ENCODE results near the gene THSD4. TPM values are rescaled to one million over a fixed set of nuclear protein-coding genes. Genes with fewer than 3 reads are reported as not detected.

Gene THSD4
- polyA plus RNA-seq, 1 donor (not counting 4 experiments of a cell fraction or from before 2014, with no cell fraction given): 24.5 TPM

DNA sequence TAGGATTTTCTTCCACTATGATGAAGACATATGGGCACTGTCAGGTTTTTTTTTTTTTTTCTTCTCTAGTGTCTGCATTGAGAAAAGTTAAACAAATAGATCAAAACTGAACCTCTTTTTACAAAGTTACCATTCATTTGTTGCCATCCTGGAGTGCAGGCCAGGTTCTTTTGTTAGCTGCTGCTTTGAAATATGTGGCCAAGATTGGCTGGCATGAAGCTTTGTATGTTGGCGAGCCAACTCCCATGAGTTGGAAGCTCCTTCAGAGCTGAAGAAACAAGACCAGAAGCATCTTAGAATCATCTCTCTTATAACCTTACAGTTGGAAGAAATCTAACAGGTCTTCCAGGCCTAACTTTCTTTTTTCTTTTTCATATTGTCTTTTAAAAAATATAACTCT, 346.5 kb downstream of the THSD4 start:
- Histone ChIP-seq H3K9me3 (ENCODE audit: control insufficient read depth, low read depth, low read length) (no peaks in the 10 kb centered on the region), H3K4me2 (ENCODE audit: control insufficient read depth, extremely low read depth, insufficient read depth, low read depth, low read length) (no peak overlapping the region), H3K36me3 (ENCODE audit: control insufficient read depth in 2 of 2, extremely low read depth in 1 of 2, insufficient read depth in 2 of 2, low read length in 2 of 2) (peaks cover 1 to 4% of the 10 kb centered on the region in 2 experiments), H2AFZ (ENCODE audit: control insufficient read depth, low read length) (no peak overlapping the region), H3K27ac (ENCODE audit: control insufficient read depth, insufficient read depth, low read length) (no peak overlapping the region), H3K4me3 (ENCODE audit: control insufficient read depth in 2 of 3, extremely low read depth in 1 of 3, insufficient read depth in 2 of 3, low read depth in 1 of 3, low read length in 3 of 3) (no peak overlapping the region), H4K20me1 (ENCODE audit: control insufficient read depth, extremely low read depth, insufficient read depth, low read length) (no peaks in the 10 kb centered on the region), H3K4me1 (ENCODE audit: control insufficient read depth, extremely low read depth, insufficient read depth, low read length) (peaks cover 14% of the 10 kb centered on the region), H3K9me1 (ENCODE audit: control insufficient read depth, extremely low read depth, insufficient read depth, low read length) (peaks cover 2% of the 10 kb centered on the region), H3K9ac (ENCODE audit: control insufficient read depth, extremely low read depth, insufficient read depth, low read length) (no peak overlapping the region), H3K79me2 (ENCODE audit: control insufficient read depth, insufficient read depth, low read length) (no peaks in the 10 kb centered on the region), H3K27me3 (ENCODE audit: control insufficient read depth, extremely low read depth, insufficient read depth, low read length) (no peaks in the 10 kb centered on the region)
- DNase-seq (ENCODE audit: low read depth, low spot score): no peak
- dilution Hi-C loops (cut with MboI; ENCODE audit: extremely low pct_ligation_motif_present, low sequenced_read_pairs): no loop called here
- no peak for FAIRE-seq
- no peak for TF ChIP-seq EZH2 (IDR thresholded peaks at IDR 0.05; ENCODE audit: low read length)
- TF ChIP-seq, protein P1, sequence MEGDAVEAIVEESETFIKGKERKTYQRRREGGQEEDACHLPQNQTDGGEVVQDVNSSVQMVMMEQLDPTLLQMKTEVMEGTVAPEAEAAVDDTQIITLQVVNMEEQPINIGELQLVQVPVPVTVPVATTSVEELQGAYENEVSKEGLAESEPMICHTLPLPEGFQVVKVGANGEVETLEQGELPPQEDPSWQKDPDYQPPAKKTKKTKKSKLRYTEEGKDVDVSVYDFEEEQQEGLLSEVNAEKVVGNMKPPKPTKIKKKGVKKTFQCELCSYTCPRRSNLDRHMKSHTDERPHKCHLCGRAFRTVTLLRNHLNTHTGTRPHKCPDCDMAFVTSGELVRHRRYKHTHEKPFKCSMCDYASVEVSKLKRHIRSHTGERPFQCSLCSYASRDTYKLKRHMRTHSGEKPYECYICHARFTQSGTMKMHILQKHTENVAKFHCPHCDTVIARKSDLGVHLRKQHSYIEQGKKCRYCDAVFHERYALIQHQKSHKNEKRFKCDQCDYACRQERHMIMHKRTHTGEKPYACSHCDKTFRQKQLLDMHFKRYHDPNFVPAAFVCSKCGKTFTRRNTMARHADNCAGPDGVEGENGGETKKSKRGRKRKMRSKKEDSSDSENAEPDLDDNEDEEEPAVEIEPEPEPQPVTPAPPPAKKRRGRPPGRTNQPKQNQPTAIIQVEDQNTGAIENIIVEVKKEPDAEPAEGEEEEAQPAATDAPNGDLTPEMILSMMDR (optimal IDR thresholded peaks at IDR 0.05 in 1 of 3, IDR thresholded peaks at IDR 0.05 in 1 of 3, conservative IDR thresholded peaks at IDR 0.05 in 1 of 3; ENCODE audit: extremely low read depth in 1 of 3, insufficient read depth in 2 of 3, low read length in 3 of 3): no peak

DNA sequence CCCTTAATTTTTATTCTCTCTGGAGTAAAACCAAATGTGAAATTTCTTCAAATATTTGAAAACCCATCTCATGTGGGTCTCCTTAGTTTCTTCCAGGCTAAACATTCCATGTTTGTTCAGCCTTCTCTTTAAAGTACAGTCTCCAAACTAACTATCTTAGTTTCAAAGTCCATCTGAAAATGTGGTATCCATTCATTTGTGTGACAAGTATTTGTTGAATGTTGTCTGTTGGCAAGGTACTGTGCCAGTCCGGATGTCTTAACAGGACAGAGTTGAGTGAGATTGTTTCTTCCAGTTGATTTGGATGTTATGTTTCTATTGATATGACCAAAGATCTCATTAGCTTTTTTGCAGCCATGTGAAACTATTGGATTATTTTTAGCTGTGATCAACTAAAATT, 347.4 kb downstream of the THSD4 start:
- no peak for FAIRE-seq
- TF ChIP-seq EZH2 (IDR thresholded peaks at IDR 0.05; ENCODE audit: low read length): no peak
- TF ChIP-seq, protein P1 (optimal IDR thresholded peaks at IDR 0.05 in 1 of 3, IDR thresholded peaks at IDR 0.05 in 1 of 3, conservative IDR thresholded peaks at IDR 0.05 in 1 of 3; ENCODE audit: extremely low read depth in 1 of 3, insufficient read depth in 2 of 3, low read length in 3 of 3): no peak
- dilution Hi-C loops (cut with MboI; ENCODE audit: extremely low pct_ligation_motif_present, low sequenced_read_pairs): no loop called here

More for the DNA sequence above, 347.4 kb downstream of the THSD4 start:
- Histone ChIP-seq H3K9ac (ENCODE audit: control insufficient read depth, extremely low read depth, insufficient read depth, low read length) (no peak overlapping the region), H3K4me2 (ENCODE audit: control insufficient read depth, extremely low read depth, insufficient read depth, low read depth, low read length) (no peak overlapping the region), H3K27me3 (ENCODE audit: control insufficient read depth, extremely low read depth, insufficient read depth, low read length) (no peaks in the 10 kb centered on the region), H3K36me3 (ENCODE audit: control insufficient read depth in 2 of 2, extremely low read depth in 1 of 2, insufficient read depth in 2 of 2, low read length in 2 of 2) (peaks cover 1 to 7% of the 10 kb centered on the region in 2 experiments), H3K4me1 (ENCODE audit: control insufficient read depth, extremely low read depth, insufficient read depth, low read length) (peaks cover 11% of the 10 kb centered on the region), H2AFZ (ENCODE audit: control insufficient read depth, low read length) (no peak overlapping the region), H4K20me1 (ENCODE audit: control insufficient read depth, extremely low read depth, insufficient read depth, low read length) (no peaks in the 10 kb centered on the region), H3K4me3 (ENCODE audit: control insufficient read depth in 2 of 3, extremely low read depth in 1 of 3, insufficient read depth in 2 of 3, low read depth in 1 of 3, low read length in 3 of 3) (no peak overlapping the region), H3K27ac (ENCODE audit: control insufficient read depth, insufficient read depth, low read length) (no peak overlapping the region), H3K9me3 (ENCODE audit: control insufficient read depth, low read depth, low read length) (no peaks in the 10 kb centered on the region), H3K9me1 (ENCODE audit: control insufficient read depth, extremely low read depth, insufficient read depth, low read length) (no peaks in the 10 kb centered on the region), H3K79me2 (ENCODE audit: control insufficient read depth, insufficient read depth, low read length) (no peaks in the 10 kb centered on the region)
- no peak for DNase-seq (ENCODE audit: low read depth, low spot score)
